OCI-LY1 (cell line): Measurements from ENCODE around the gene TTC13.

Experiments
- H2AFZ ChIP-seq: fragments of 200-600 bp; sonication (generic), shearing (Covaris generic); 2 replicates; pipeline ENCODE4 v1.6.0; 2014; ENCODE audit warnings: antibody characterized with exemption, mild to moderate bottlenecking, low read length
- H3F3A ChIP-seq: fragments of 200-600 bp; sonication (generic), shearing (Covaris generic); 2 replicates; pipeline ENCODE4 v1.6.0; 2014; ENCODE audit warnings: mild to moderate bottlenecking, antibody characterized with exemption, low read length, moderate library complexity; ENCODE audit not compliant: insufficient read depth
- H3K27ac ChIP-seq: fragments of 200-600 bp; sonication (generic); 2 replicates; pipeline ENCODE4 v1.5.1; 2014; ENCODE audit warnings: low read length, mixed run types, mild to moderate bottlenecking, low read depth; ENCODE audit not compliant: poor library complexity, severe bottlenecking
- H3K27me3 ChIP-seq: fragments of 200-600 bp; sonication (generic); 2 replicates; pipeline ENCODE4 v1.6.0; 2014; ENCODE audit warnings: antibody characterized with exemption, mild to moderate bottlenecking, low read length, moderate library complexity; ENCODE audit not compliant: insufficient read depth
- H3K36me3 ChIP-seq: fragments of 200-600 bp; sonication (generic); 2 replicates; pipeline ENCODE4 v1.6.1; 2014; ENCODE audit warnings: mild to moderate bottlenecking, antibody characterized with exemption, low read length, moderate library complexity, mixed read lengths; ENCODE audit not compliant: insufficient read depth
- H3K4me1 ChIP-seq: fragments of 200-600 bp; sonication (generic); 2 replicates; pipeline ENCODE4 v1.5.1; 2014; ENCODE audit warnings: mild to moderate bottlenecking, low read length, moderate library complexity; ENCODE audit not compliant: insufficient read depth, severe bottlenecking
- H3K4me2 ChIP-seq: fragments of 200-600 bp; sonication (generic), shearing (Covaris generic); 2 replicates; pipeline ENCODE4 v1.6.1; 2014; ENCODE audit warnings: low read length
- H3K4me3 ChIP-seq: fragments of 200-600 bp; sonication (generic); 2 replicates; pipeline ENCODE4 v1.5.1; 2014; ENCODE audit warnings: low read length, low read depth, mild to moderate bottlenecking, mixed read lengths; ENCODE audit not compliant: poor library complexity, severe bottlenecking
- H3K79me2 ChIP-seq: fragments of 200-600 bp; shearing (Covaris generic); 2 replicates; pipeline ENCODE4 v1.6.1; 2016; ENCODE audit warnings: mixed run types, low read length, mixed read lengths; ENCODE audit not compliant: insufficient read depth
- H3K9ac ChIP-seq: fragments of 200-600 bp; sonication (generic), shearing (Covaris generic); 2 replicates; pipeline ENCODE4 v1.6.1; 2014; ENCODE audit warnings: mild to moderate bottlenecking, low read length, mixed read lengths
- H3K9me2 ChIP-seq: fragments of 200-600 bp; sonication (generic), shearing (Covaris generic); 2 replicates; pipeline ENCODE4 v1.6.1; 2014; ENCODE audit warnings: low read depth, mild to moderate bottlenecking, low read length, mixed read lengths
- H3K9me3 ChIP-seq: fragments of 200-600 bp; shearing (Covaris generic); 2 replicates; pipeline ENCODE4 v1.6.1; 2014; ENCODE audit warnings: low read length, mixed read lengths
- H4K20me1 ChIP-seq: fragments of 200-600 bp; sonication (generic), shearing (Covaris generic); 2 replicates; pipeline ENCODE4 v1.6.0; 2016; ENCODE audit warnings: mild to moderate bottlenecking, low read length; ENCODE audit not compliant: insufficient read depth
- EZH2 ChIP-seq: fragments of 200-600 bp; sonication (generic), shearing (Covaris generic); IDR thresholded peaks from 2 replicates; pipeline ENCODE4 v1.8.0; 2017; ENCODE audit warnings: borderline replicate concordance, mixed run types, mild to moderate bottlenecking, antibody characterized with exemption, low read length, moderate library complexity, mixed read lengths
- TF ChIP-seq, protein P1 (sequence below): fragments of 200-600 bp; sonication (generic), shearing (Covaris generic); IDR thresholded peaks from 2 replicates; pipeline ENCODE4 v1.5.1; 2017; ENCODE audit warnings: mild to moderate bottlenecking, antibody characterized with exemption, low read length, moderate library complexity, mixed read lengths

The TTC13 gene

DNA sequence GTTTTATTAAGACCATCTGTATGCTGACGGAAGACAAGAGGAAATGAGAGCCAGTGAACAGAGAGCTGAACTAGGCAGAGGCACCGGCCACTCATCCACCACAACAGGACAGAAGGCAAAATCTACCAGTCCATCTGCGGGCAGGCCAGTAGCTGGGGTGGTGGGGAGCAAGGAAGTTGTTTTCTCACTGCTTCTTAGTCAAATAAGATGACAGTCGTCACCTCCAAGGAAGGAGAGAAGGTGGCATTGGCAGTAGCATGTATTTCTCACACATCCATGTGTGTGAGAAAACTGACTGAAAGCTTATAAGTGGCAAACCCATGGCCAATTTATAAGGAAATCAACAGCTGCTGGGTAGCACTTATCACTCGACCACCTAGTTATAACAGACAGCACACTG, 8.2 kb downstream of the TTC13 start:
- Histone ChIP-seq H3K4me2 (no peak overlapping the region), H3F3A (no peaks in the 10 kb centered on the region)

DNA sequence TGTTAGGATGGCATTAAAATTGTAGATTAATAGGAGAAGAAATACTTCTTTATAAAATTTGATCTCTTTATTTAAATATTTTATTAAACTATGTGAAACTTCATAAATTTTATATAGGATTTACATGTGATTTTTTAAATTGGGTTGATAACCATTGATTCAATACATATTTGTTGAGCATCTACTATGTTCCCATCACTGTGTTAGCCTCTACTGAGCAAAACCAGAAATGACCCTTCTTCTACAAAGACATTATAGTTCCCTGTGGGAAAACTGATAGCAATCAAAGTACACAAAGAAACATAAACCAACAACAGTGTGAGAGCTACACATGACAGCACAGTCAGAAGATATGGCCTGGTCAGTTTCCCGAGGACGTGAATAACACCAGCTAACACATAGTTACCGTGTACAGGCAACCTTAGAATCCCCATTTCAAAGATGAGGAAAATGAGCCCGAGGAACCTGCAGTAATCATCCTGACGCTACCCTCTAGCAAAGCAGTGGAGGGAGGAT, 12.2 kb downstream of the TTC13 start:
- Histone ChIP-seq H3K4me3 (no peak overlapping the region), H3F3A (no peaks in the 10 kb centered on the region), H3K9me3 (no peaks in the 10 kb centered on the region; the same call in 1 of the 2 replicates), H3K79me2 (0 out of 2 replicates have a peak, but pooled peaks cover 3% of the 10 kb centered on the region), H3K4me2 (no peak overlapping the region), H3K27me3 (no peaks in the 10 kb centered on the region), H4K20me1 (no peaks in the 10 kb centered on the region), H3K36me3 (no peaks in the 10 kb centered on the region), H2AFZ (no peak overlapping the region), H3K9ac (no peak overlapping the region), H3K27ac (no peak overlapping the region), H3K9me2 (no peaks in the 10 kb centered on the region), H3K4me1 (no peaks in the 10 kb centered on the region)
- TF ChIP-seq, protein P1, sequence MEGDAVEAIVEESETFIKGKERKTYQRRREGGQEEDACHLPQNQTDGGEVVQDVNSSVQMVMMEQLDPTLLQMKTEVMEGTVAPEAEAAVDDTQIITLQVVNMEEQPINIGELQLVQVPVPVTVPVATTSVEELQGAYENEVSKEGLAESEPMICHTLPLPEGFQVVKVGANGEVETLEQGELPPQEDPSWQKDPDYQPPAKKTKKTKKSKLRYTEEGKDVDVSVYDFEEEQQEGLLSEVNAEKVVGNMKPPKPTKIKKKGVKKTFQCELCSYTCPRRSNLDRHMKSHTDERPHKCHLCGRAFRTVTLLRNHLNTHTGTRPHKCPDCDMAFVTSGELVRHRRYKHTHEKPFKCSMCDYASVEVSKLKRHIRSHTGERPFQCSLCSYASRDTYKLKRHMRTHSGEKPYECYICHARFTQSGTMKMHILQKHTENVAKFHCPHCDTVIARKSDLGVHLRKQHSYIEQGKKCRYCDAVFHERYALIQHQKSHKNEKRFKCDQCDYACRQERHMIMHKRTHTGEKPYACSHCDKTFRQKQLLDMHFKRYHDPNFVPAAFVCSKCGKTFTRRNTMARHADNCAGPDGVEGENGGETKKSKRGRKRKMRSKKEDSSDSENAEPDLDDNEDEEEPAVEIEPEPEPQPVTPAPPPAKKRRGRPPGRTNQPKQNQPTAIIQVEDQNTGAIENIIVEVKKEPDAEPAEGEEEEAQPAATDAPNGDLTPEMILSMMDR, result no peak
- no peak for TF ChIP-seq EZH2

More for the DNA sequence above, 8.2 kb downstream of the TTC13 start:
- H3K27me3 ChIP-seq, result no peaks in the 10 kb centered on the region
- H3K4me1 ChIP-seq, result peaks cover 13% of the 10 kb centered on the region
- H3K9me2 ChIP-seq, result no peaks in the 10 kb centered on the region
- H3K79me2 ChIP-seq, result no peaks in the 10 kb centered on the region
- no peak overlapping the region for H3K4me3 ChIP-seq
- H3K36me3 ChIP-seq, result no peaks in the 10 kb centered on the region
- H4K20me1 ChIP-seq, result no peaks in the 10 kb centered on the region
- no peak for TF ChIP-seq EZH2
- TF ChIP-seq, protein P1, result no peak
- no peak overlapping the region for H2AFZ ChIP-seq
- H3K9ac ChIP-seq, result no peak overlapping the region
- no peak overlapping the region for H3K27ac ChIP-seq
- no peaks in the 10 kb centered on the region for H3K9me3 ChIP-seq

DNA sequence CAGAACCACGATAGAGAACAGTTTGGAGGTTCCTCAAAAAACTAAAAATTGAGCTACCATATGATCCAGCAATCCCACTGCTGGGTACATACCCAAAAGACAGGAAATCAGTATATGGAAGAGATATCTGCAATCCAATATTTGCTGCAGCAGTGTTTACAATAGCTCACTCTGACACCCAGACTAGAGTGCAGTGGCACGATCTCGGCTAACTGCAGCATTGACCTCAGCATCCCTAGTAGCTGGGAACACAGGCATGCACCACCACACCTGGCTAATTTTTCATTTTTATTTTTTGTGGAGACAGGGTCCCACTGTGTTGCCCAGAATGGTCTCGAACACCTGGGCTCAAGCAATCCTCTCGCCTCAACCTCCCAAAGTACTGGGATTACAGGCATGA, 13.1 kb downstream of the TTC13 start:
- H3K36me3 ChIP-seq, result peaks cover 6% of the 10 kb centered on the region; the same call in 1 of the 2 replicates
- TF ChIP-seq EZH2, result no peak
- TF ChIP-seq, protein P1, result no peak
- H3K9me2 ChIP-seq, result no peaks in the 10 kb centered on the region
- H3K27ac ChIP-seq, result no peak overlapping the region
- no peak overlapping the region for H2AFZ ChIP-seq
- H3K9me3 ChIP-seq, result no peaks in the 10 kb centered on the region; the same call in 1 of the 2 replicates
- H3K9ac ChIP-seq, result no peak overlapping the region
- H3K4me1 ChIP-seq, result no peaks in the 10 kb centered on the region
- H3K4me2 ChIP-seq, result no peak overlapping the region
- H3K79me2 ChIP-seq, result 0 out of 2 replicates have a peak, but pooled peaks cover 3% of the 10 kb centered on the region
- H3F3A ChIP-seq, result no peaks in the 10 kb centered on the region
- H4K20me1 ChIP-seq, result no peaks in the 10 kb centered on the region
- no peak overlapping the region for H3K4me3 ChIP-seq
- H3K27me3 ChIP-seq, result no peaks in the 10 kb centered on the region
